ENCODE measurements around the gene DBF4B.
"Not testable (repeated sequence)": the region's sequence is repeated elsewhere in the genome, so short reads cannot be mapped to it uniquely, and the experiment has no call there.

DBF4B gene

DNA sequence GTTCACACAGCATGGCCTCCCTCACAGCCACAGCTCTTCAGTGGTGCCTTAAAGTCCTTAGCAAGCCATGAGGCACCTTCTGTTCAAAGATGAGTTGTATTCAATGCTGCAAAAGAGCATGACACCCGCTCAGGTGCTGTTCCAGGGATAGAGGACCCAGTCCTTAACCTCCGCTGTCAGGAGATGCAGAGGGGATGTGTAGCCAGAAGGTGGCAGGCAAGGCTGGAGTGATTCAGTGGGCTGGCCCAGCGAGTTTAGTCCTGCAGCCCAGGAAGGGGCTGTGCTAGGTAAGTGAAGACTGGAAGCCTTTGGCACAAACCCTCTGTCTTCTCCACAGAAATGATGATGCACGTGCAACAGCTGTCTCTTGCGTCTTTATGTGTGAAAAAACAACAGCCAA, 25.3 kb downstream of the DBF4B start:
- DNase-seq (ENCODE audit: low spot score) = no peak

DNA sequence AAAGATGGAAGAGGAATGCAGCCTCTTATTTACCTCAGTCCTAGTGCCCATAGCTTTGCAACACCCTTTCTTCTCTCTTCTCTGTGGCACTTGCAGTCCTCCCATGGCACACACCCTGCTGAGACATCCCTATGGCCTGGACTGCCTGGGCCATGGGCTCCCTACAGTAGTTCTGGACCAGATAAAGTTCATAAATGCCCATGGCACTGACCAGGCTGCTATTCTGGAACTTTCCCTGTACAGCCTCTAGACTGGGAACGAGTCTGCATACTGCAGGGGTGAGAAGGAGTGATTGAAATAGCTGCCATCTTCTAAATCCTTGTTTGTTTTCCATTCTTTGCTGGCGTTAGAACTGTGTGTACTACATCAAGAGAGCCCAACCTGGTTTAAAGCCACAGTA, 25.8 kb downstream of the DBF4B start:
- DNase-seq (ENCODE audit: low spot score) = no peak

DNA sequence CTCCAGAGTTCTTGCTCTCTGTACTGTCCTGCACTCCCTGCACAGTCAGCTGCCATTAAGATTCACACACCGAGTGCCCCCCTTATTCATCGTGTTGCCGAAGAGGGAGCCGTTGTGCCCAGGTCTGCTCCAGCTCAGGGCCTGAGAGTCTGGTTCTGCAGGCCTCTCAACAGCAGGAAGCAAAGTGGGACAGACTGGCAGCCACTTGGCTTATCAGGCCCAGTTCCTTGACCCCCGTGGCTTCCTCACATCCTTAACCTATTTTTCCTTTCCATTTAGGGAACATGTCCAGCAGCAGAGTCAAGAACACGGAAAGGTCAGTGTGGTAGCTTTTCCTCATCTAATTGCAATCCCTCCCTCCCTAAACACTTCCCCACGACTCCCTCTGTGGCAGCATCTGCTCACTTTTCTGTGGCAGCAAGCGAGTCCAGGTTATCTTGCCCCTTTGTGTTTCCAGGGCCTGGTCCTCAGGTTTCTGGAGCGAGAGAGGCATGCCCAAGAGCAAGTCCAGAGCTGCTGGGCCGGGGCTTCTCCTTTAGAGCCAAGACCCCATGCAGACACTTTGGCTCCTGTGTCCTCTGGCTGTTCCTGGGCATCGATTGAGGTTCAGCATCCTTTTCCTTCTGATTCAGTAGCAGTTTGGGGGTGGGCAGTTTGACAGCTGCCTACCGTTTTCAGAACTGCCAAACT, 28.2 kb downstream of the DBF4B start:
- no peak for DNase-seq (ENCODE audit: low spot score)

- no peak for DNase-seq (ENCODE audit: low spot score)
Observed at GRCh38 chr17:44738214-44738906, 29.9 kb downstream of the DBF4B start.

GRCh38 chr17:44741316-44741715, 32.9 kb downstream of the DBF4B start:
- DNase-seq (ENCODE audit: low spot score) = no peak

DNA sequence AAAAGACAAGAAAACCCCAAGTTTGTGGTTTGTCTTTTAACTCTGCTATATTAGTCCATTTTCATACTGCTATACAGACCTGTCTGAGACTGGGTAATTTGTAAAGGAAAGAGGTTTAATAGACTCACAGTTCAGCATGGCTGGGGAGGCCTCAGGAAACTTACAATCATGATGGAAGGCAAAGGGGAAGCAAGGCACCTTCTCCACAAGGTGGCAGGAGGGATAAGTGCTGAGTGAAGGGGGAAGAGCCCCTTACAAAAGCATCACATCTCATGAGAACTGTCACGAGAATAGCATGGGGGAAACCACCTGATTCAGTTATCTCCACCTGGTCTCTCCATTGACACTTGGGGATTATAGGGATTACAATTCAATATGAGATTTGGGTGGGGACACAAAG, 36.8 kb downstream of the DBF4B start:
- DNase-seq (ENCODE audit: low spot score) = no peak

DNA sequence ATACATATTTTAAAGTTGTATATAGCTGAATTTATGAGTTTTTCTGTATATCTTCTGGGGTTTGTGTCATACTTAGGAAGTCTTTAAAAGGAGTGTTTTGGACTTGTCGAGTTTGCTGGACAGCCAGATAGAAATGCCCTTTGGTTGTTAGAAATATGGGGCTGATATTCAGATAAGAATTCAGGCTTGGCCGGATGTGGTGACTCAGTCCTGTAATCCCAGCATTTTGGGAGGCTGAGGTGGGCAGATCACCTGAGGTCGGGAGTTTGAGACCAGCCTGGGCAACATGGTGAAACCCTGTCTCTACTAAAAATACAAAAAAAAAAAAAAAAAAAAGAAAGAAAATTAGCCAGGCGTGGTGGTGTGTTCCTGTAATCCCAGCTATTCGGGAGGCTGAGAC, 37.3 kb downstream of the DBF4B start:
- DNase-seq (ENCODE audit: low spot score) = not testable (repeated sequence)

- DNase-seq (ENCODE audit: low spot score) = no peak
Observed at GRCh38 chr17:44747566-44747965, 39.1 kb downstream of the DBF4B start.

DNA sequence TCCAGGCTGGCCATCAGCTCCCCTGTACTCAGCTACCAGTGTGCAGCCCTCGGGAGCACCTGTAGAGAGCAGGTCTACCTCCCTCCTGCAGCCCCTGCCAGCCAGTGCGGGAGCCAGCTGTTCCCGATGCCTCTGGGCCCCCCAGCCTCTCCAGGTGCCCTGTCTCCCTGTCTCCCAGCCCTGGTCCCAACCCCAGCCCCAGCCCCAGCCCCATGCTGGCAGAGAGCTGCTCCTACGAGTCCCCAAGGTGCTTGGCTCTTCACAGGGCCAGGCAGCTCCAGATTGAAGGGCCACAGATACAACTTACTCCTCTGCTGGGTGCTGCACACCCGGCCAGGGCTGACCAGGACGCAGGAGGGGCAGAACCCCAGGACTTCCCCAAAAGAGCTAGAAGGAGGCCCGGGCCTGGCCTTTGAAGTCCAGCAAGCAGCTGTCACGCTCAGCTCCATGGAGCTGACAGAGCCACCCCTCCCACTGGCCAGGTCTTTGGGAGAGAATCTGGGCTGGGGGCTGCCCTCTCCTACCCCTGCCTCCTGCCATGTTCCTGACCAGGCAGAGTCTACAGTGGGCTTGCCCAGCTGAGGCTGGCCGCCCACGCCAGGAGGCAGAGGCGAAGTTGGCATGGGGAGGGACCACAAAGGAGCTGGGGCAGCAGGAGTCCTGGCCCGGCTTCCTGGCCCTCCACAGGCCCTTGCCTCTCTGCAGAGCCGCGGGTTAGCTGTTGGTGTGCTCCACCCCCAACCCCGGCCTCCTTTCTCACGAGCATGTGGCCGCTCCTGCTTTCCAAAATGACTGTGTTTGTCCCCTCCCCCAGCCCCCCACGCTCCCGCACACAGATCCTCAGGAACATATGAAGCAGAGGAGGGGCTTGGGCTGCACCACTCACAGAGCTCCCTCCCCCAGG, 40.9 kb downstream of the DBF4B start:
- DNase-seq (ENCODE audit: low spot score) = no peak

DNA sequence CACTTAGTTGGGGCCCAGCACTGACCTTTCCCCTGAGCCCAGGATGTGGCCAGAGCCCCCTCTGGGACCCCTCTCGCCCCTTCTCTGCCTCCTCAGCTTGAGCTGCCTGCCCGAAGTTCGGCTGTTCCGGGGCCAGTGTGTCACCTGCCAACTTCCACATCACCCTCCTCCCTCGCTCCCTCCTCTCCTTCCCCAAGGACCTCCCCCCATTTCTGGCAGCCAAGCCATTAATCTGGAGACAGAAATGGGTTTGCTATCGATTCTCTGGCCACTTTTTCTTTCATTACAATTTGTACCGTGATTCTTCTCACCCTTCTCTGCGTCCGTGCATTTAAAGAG, 41.5 kb downstream of the DBF4B start:
- DNase-seq (ENCODE audit: low spot score) = no peak

DNA sequence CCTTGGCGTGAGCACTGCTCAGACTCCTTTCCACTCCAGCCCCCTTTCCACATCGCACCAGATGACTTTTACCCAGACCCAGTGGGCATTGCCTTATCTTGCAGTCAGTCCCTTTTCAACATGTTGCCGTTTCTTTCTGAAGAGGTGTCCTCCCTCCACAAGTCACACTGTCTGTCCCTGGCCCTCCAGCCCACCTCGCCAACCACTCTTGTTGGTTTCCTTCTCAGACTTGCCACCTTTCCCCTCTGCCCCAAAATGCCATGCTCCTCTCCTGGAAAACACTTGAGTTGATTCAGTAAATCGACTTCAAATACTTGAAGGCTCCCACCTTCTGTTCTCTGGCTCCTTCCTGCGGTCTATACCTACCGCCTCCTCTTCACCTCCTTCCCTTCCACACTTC, 42.9 kb downstream of the DBF4B start:
- DNase-seq (ENCODE audit: low spot score) = no peak

- DNase-seq (ENCODE audit: low spot score) = no peak
Observed at GRCh38 chr17:44751806-44752205, 43.3 kb downstream of the DBF4B start.

DNA sequence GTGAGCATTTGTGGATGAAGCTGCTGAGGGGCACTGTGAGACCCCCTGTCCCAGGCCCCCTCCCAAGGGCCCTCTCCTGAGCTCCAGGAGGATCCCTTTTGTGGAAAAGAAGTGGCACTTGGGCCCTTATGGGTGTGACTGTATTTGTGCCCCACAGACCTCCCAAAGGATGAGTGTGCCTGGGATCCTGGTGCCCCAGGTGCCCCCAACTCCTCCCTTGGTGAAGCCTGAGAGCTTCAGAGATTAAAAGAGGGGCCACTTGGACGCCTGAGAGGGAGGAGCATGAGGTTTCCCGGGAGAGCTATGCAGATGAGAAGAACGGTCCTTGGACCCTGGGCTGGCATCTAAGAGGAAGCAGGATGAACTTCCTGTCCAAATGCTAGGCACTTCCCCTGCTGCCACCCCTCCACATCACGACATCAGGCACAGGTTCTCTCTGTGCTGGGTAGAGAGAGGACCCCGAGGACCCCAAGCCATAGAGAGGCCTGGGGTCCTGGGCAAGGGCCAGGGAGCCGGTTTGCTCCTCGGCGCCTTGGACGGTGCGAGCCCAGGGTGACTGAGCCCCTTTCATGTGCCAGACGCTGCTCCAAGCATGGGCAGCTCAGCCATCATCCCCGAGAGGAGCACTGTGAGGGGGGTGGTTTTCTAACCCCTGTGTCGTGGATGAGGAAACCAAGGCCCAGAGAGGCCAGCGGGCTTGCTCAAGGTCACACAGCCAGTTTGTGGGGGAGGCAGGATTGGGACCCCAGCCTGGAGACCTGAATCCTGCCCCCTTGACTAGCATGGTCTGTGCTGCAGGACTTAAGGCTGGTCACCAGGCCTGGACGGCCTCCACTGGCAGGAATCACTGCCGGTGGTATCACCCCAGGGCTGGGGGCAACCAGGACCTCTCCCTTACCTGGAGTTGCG, 44.7 kb downstream of the DBF4B start:
- DNase-seq (ENCODE audit: low spot score) = no peak

DNA sequence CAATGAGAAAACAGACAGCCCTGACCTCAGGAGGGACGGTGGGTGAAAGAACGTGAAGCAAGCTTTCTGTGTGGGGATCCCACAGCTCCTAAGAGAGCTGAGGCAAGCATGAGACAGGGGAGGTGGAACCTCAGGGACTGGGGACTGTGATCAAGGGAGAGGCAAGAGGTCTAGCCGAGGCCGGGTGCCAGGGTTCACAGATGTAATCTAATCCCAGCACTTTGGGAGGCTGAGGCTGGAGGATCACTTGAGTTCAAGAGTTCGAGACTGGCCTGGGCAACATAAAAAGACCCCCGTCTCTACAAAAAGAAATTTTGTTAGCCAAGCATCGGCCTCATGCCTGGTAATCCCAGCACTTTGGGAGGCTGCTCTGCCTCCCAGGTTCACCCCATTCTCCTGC, 45.8 kb downstream of the DBF4B start:
- no peak for DNase-seq (ENCODE audit: low spot score)

DNA sequence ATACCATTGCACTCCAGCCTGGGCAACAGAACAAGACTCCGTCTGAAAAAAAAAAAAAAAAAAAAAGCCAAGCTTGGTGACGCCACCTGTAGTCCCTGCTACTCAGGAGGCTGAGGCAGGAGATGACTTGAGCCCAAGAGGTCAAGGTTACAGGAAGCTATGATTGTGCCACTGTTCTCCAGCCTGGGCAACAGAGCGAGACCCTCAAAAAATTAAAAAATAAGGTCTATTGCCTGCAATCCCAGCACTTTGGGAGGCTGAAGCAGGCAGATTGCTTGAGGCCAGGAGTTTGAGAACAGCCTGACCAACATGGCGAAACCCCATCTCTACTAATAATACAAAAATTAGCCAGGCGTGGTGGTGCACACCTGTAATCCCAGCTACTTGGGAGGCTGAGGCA, 46.7 kb downstream of the DBF4B start:
- DNase-seq (ENCODE audit: low spot score) = not testable (repeated sequence)

DNA sequence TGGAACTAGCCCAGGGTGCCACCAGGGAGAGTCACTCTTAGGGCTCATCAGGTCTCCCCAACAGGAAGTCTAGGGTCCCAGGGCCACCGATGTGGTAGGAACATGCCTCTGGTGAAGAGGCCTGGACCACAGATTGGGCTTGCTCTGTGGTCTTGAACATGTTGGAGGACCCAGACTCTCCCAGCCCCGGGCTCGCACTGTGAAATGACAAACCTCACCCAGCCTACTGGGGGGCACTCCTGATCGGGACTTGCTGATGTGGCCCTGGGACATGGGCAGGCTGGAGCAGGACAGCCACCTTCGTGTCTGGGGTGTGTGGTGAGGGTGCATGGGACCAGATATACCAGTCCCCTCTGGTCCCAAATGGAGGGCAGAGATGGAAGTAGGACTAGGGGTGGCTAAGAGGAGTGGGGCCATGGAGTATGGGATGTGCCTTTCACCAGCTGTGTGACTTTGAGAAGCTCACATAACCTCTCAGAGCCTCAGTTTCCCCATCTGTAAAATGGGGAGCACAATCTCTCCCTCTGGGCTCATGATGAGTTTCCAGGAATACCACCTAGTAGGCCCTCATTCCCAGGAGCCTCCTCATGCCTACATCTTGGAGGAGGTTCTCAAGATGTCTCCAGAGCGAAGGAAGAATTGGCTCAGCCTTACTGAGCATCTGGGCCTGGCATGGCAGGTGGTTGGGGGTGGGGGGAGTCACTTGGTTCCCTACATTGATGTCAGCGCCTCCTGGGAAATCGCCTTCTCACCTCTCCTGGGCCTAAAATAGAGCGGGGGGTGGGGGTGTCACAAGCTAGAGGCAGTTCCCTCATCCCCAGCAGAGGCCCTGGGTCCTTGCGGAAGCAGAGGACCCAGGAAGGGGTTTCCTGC, 48.8 kb downstream of the DBF4B start:
- no peak for DNase-seq (ENCODE audit: low spot score)

DNA sequence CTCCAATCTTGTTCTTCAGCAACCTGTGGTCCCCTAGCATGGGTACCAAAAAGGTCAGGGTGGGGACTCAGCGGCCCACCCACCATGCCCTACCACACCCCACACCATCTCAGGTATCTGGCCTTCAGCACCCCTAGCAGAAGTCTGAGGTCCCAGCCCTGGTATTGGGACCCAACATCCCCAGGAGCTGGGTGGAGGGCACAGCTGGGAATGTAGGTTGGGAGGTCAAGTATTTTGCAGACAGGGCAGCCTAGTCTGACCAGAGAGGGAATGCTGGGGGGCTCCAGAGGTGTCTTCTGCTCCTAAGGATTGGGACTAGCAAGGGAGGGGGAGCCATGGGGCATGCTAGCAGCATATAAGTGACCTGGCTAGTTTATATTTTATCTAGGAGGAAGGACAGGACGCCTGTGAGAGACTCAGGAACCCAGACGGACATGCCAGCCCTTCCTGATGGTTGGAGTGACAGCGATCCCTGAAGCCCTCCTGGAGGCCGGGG, 49.5 kb downstream of the DBF4B start:
- no peak for DNase-seq (ENCODE audit: low spot score)

GRCh38 chr17:44758414-44759085, 50.1 kb downstream of the DBF4B start, which contains the start of gene ADAM11:
Gene ADAM11 (plus strand): TSS chr17:44758988. CDS start chr17:44759200, 212 bp downstream.
- no peak for DNase-seq (ENCODE audit: low spot score)

DNA sequence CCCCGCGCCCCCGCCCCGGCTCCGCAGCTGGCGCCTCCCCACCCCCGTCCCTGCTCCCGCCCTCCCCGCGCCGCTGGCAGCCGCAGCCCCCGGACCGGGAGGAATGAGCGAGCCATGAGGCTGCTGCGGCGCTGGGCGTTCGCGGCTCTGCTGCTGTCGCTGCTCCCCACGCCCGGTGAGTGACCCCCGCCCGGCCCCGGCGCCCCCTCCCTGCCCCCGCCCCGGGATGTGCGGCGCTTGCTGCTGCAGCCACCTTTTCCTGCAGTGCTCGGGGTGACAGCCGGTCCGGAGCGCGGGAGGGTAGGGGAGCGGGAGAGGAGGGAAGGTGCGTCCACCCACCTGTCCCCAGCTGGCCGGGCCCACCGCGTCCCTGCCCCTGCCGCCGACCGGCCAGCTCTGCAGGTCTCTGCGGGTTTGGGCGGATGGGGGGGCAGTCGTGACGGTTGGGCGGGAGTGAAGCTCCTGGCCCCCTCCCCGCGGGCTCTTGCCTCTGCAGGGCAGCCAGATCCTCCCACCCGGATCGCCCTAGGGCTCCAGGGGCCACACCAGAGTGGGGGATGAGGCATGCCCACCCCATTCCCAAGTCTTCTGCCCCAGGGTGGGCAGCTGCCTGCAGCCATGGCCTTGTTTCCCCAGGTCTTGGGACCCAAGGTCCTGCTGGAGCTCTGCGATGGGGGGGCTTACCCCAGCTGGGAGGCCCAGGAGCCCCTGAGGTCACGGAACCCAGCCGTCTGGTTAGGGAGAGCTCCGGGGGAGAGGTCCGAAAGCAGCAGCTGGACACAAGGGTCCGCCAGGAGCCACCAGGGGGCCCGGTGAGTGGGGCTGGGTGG, 50.8 kb downstream of the DBF4B start:
- no peak for DNase-seq (ENCODE audit: low spot score)

All from hematopoietic multipotent progenitor cell treated with erythropoietin and hydrocortisone succinate and interleukin-3 and kit ligand, for 15 days (in vitro differentiated cells).